A549 (cell line): ENCODE measurements around the gene GTPBP10. TPM values are rescaled to one million over a fixed set of nuclear protein-coding genes. Genes with fewer than 3 reads are reported as not detected.

Experiments used
- ATAC-seq, 2 experiments: fragments of 200-7000 bp in 1 of 2; fragments of >200 bp in 1 of 2; cut with Nextera tagmentation in 1 of 2; cut with Tn5 transposase in 1 of 2; 3 replicates each; pipeline versions ENCODE4 v1.8.0 to v1.9.1; 2018 to 2020; ENCODE audit warnings: mild to moderate bottlenecking in 1 of 2, moderate library complexity in 1 of 2
- CTCF ChIA-PET: fragments of 300-600 bp; sonication (Branson Sonifier 250); formaldehyde crosslinking; extraction: SDS; loops from one replicate; lab custom pipeline; 2021; ENCODE audit warnings: antibody characterized with exemption, inconsistent platforms; lab: Yijun Ruan, JAX
- POLR2A ChIA-PET: fragments of 350-600 bp; formaldehyde crosslinking; extraction: SDS; loops from one replicate; lab custom pipeline; 2021; ENCODE audit warnings: antibody characterized with exemption, inconsistent platforms; lab: Yijun Ruan, JAX
- DNase-seq, 2 experiments: peaks; one replicate each; pipeline versions ENCODE4 v3.0.0 to v3.0.0-alpha.2; 2011 to 2016; ENCODE audit warnings: low read depth in 1 of 2, low spot score in 1 of 2
- FAIRE-seq: peaks from 2 replicates; lab custom pipeline; 2011; peaks lifted over from hg19 to GRCh38; lab: Jason Lieb, UNC
- H3K27ac ChIP-seq, 2 experiments: fragments of >200 bp; sonication (Bioruptor Twin); formaldehyde crosslinking; 3 replicates each; pipeline ENCODE4 v1.5.1; 2016 to 2017
- H3K4me1 ChIP-seq: fragments of >200 bp; sonication (Bioruptor Twin); formaldehyde crosslinking; 3 replicates; pipeline ENCODE4 v1.6.1; 2016
- H3K4me2 ChIP-seq: fragments of >200 bp; sonication (Bioruptor Twin); formaldehyde crosslinking; 3 replicates; pipeline ENCODE4 v1.6.1; 2016
- H3K4me3 ChIP-seq: fragments of >200 bp; sonication (Bioruptor Twin); formaldehyde crosslinking; 3 replicates; pipeline ENCODE4 v1.5.1; 2016
- H3K9me3 ChIP-seq: fragments of >200 bp; sonication (Bioruptor Twin); formaldehyde crosslinking; 3 replicates; pipeline ENCODE4 v1.6.1; 2016
- EHF ChIP-seq: fragments of 250-450 bp; sonication (Bioruptor Pico); IDR thresholded peaks from 2 replicates; pipeline ENCODE4 v1.5.0; 2020; ENCODE audit warnings: mild to moderate bottlenecking
- ELK1 ChIP-seq: fragments of 150-350 bp; IDR thresholded peaks from 2 replicates; pipeline ENCODE4 v1.6.1; 2014; ENCODE audit warnings: low read depth, mild to moderate bottlenecking, low read length
- ESRRA ChIP-seq: fragments of 150-350 bp; IDR thresholded peaks from 2 replicates; pipeline ENCODE4 v1.6.1; 2014; ENCODE audit warnings: mild to moderate bottlenecking, low read length, borderline replicate concordance
- GATA3 ChIP-seq: IDR thresholded peaks from 2 replicates; pipeline ENCODE4 v1.6.1; 2012; ENCODE audit warnings: borderline replicate concordance
- HMGXB4 ChIP-seq: fragments of 250-450 bp; sonication (Bioruptor Pico); IDR thresholded peaks from 2 replicates; pipeline ENCODE4 v1.5.0; 2021; ENCODE audit warnings: mild to moderate bottlenecking, moderate library complexity, borderline replicate concordance
- HOXB5 ChIP-seq: fragments of 250-450 bp; sonication (Bioruptor Pico); IDR thresholded peaks from 2 replicates; pipeline ENCODE4 v1.5.0; 2020; ENCODE audit warnings: mild to moderate bottlenecking, moderate library complexity
- KDM1A ChIP-seq: fragments of 200-600 bp; sonication (generic); IDR thresholded peaks from 2 replicates; pipeline ENCODE4 v1.6.1; 2016; ENCODE audit warnings: low read depth, mild to moderate bottlenecking
- PBX3 ChIP-seq: IDR thresholded peaks from 2 replicates; pipeline ENCODE4 v1.6.1; 2012
- PHF8 ChIP-seq: fragments of 200-600 bp; sonication (generic); IDR thresholded peaks from 2 replicates; pipeline ENCODE4 v1.6.1; 2016; ENCODE audit warnings: low read depth, mild to moderate bottlenecking, antibody characterized with exemption, moderate library complexity, borderline replicate concordance
- POLR2A ChIP-seq: IDR thresholded peaks from 2 replicates; pipeline ENCODE4 v1.6.1; 2012; ENCODE audit warnings: mild to moderate bottlenecking, low read length
- RAD21 ChIP-seq, 2 experiments: fragments of >200 bp in 1 of 2; sonication (Bioruptor Twin) in 1 of 2; formaldehyde crosslinking in 1 of 2; IDR thresholded peaks in 1 of 2; conservative IDR thresholded peaks in 1 of 2; 2 replicates in 1 of 2; 3 replicates in 1 of 2; pipeline ENCODE4 v1.6.1; 2012 to 2018; ENCODE audit warnings: inconsistent platforms in 1 of 2
- RARB ChIP-seq: fragments of 250-450 bp; sonication (Bioruptor Pico); IDR thresholded peaks from 2 replicates; pipeline ENCODE4 v1.8.0; 2021; ENCODE audit warnings: mild to moderate bottlenecking, moderate library complexity
- RFX5 ChIP-seq: fragments of 450-650 bp; IDR thresholded peaks from 2 replicates; pipeline ENCODE4 v1.7.1; 2014; ENCODE audit warnings: antibody characterized with exemption, mild to moderate bottlenecking, moderate library complexity
- SMC3 ChIP-seq: fragments of >200 bp; sonication (Bioruptor Twin); formaldehyde crosslinking; IDR thresholded peaks from 3 replicates; pipeline ENCODE4 v1.6.1; 2018; ENCODE audit warnings: inconsistent platforms
- SREBF2 ChIP-seq: fragments of 450-650 bp; IDR thresholded peaks from 2 replicates; pipeline ENCODE4 v1.6.1; 2014; ENCODE audit warnings: mild to moderate bottlenecking, moderate library complexity
- TFCP2L1 ChIP-seq: fragments of 250-450 bp; sonication (Bioruptor Pico); IDR thresholded peaks from 2 replicates; pipeline ENCODE4 v1.5.0; 2021; ENCODE audit warnings: mild to moderate bottlenecking
- USF2 ChIP-seq: fragments of 450-650 bp; IDR thresholded peaks from 2 replicates; pipeline ENCODE4 v1.6.1; 2014; ENCODE audit warnings: antibody characterized with exemption
- ZC3H11A ChIP-seq: fragments of 450-650 bp; IDR thresholded peaks from 2 replicates; pipeline ENCODE4 v1.6.1; 2014; ENCODE audit warnings: antibody characterized with exemption, mild to moderate bottlenecking
- ZNF302 ChIP-seq: fragments of 250-450 bp; sonication (Bioruptor Pico); IDR thresholded peaks from 2 replicates; pipeline ENCODE4 v1.9.0; 2021; ENCODE audit warnings: inconsistent platforms, mild to moderate bottlenecking, moderate library complexity
- WGBS: methylation state at CpG from one replicate; pipeline ENCODE4 v1.1.6; 2017; ENCODE audit errors: missing lambda C conversion rate; 5-methylcytosine and 5-hydroxymethylcytosine counted together
- polyA plus RNA-seq, 4 experiments: library from polyadenylated mRNA; depleted of rRNA in 3 of 4; stranded (reverse); fragments of >200 nt; fragmentation: RNase III in 1 of 4; extraction: RNeasy Plus Mini Kit Qiagen cat#74134 plus additional on column Dnase treatment in 1 of 4; gene quantifications; 2 replicates in 3 of 4; 3 replicates in 1 of 4; pipeline ENCODE4 v1.2.3, GENCODE V29; 2011 to 2017
- TF ChIP-seq, protein P1 (sequence below): fragments of >200 bp; sonication (Bioruptor Twin); formaldehyde crosslinking; IDR thresholded peaks from 3 replicates; pipeline ENCODE4 v1.6.1; 2016

GTPBP10 gene
- polyA plus RNA-seq, 2 of the 4 experiments (the other 2 are of a cell fraction) = 16.5 to 54.9 TPM

DNA sequence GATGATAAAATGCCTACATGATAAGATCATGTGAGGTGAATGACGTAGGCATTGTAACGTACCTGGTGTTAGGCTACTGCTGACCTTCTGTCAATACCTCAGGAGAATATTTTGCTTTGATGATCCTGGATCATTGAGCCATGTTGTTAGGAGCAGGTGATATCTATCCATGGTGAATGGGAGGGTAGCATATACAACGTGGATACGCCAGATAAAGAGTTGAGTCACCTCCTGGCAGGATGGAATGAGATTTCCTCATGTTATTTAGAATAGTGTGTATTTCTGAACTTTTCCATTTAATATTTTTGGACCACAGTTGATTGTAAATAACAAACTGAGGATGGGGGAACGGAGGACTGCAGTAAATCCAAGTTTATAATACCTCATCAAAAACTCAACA, 45.0 kb downstream of the GTPBP10 start (continued):
- TF ChIP-seq HMGXB4 (CRISPR knock-in tag) = no peak
- TF ChIP-seq USF2 = no peak

GRCh38 chr7:90396420-90396819, 49.9 kb downstream of the GTPBP10 start:
- FAIRE-seq = no peak
- Histone ChIP-seq H3K9me3 (peaks cover 34% of the 10 kb centered on the region; the same call in 2 of the 3 replicates), H3K4me2 (no peak overlapping the region), H3K4me1 (no peaks in the 10 kb centered on the region), H3K4me3 (no peak overlapping the region), H3K27ac (no peak overlapping the region)
- WGBS = 82% methylated on average over 4 of the region's 4 CpGs
- no peak for DNase-seq
- CTCF ChIA-PET = no interaction called here
- POLR2A ChIA-PET = no interaction called here
- no peak for TF ChIP-seq KDM1A
- TF ChIP-seq ESRRA = no peak
- TF ChIP-seq RFX5 = no peak
- no peak for ATAC-seq

- CTCF ChIA-PET = no interaction called here
- POLR2A ChIA-PET = interaction anchor here (1.3 kb wide), 1 partner anchor 56 kb away, joined by 3 read pairs; the partner anchor contains the start of gene GTPBP10
- WGBS = 57% methylated on average over 4 of the region's 4 CpGs
- H3K4me2 ChIP-seq = no peak overlapping the region
- ATAC-seq (no peak), FAIRE-seq (no peak), DNase-seq (no peak)
- H3K27ac ChIP-seq = no peak overlapping the region
- peaks cover 10% of the 10 kb centered on the region; the same call in 2 of the 3 replicates for H3K4me1 ChIP-seq
- peaks cover 22% of the 10 kb centered on the region; the same call in 2 of the 3 replicates for H3K9me3 ChIP-seq
- TF ChIP-seq ZNF302 (CRISPR knock-in tag) (no peak), PBX3 (no peak), GATA3 (no peak), SMC3 (no peak), POLR2A (no peak), EHF (CRISPR knock-in tag) (no peak), RAD21 (conservative IDR thresholded peaks at IDR 0.05 in 1 of 2, IDR thresholded peaks at IDR 0.05 in 1 of 2) (no peak), SREBF2 (no peak), RARB (CRISPR knock-in tag) (no peak), ZC3H11A (no peak), PHF8 (no peak)
- TF ChIP-seq, protein P1, sequence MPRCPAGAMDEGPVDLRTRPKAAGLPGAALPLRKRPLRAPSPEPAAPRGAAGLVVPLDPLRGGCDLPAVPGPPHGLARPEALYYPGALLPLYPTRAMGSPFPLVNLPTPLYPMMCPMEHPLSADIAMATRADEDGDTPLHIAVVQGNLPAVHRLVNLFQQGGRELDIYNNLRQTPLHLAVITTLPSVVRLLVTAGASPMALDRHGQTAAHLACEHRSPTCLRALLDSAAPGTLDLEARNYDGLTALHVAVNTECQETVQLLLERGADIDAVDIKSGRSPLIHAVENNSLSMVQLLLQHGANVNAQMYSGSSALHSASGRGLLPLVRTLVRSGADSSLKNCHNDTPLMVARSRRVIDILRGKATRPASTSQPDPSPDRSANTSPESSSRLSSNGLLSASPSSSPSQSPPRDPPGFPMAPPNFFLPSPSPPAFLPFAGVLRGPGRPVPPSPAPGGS = no peak
- no peak overlapping the region for H3K4me3 ChIP-seq
Measured at GRCh38 chr7:90401989-90402388, 55.5 kb downstream of the GTPBP10 start.

DNA sequence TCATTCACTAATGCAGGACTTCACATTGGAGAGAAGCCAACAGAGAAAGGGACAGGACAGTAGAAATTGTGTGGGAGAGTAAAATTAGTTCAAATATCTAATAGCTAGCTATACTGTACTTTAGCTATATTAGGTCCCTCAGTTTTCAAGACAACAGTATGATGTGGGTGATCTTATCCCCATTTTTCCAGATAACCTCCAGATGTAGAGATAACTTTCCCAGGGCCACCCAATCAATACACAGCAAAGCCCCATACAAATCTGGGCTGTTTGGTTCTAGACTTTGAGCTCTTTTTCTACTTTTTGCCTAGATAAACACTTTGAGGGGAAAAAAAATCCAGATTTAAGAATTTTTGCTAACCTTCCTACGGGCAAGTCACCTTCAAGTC, 56.3 kb downstream of the GTPBP10 start:
- ChIA-PET POLR2A (no interaction called here), CTCF (interaction anchor here (0.7 kb wide), 1 partner anchor 143 kb away, joined by 4 read pairs; no protein-coding TSS in a partner anchor)
- peak in 1 of 2 experiments; percentile 15; a peak in 1 of 6 replicates for ATAC-seq
- WGBS = 10% methylated on average over 1 of the region's 1 CpG
- no peak for FAIRE-seq
- H3K4me2 ChIP-seq = peak overlapping the region; percentile 86
- no peak for DNase-seq
- H3K9me3 ChIP-seq = peaks cover 19% of the 10 kb centered on the region; the same call in 2 of the 3 replicates
- peak overlapping the region; percentile 88 for H3K4me3 ChIP-seq
- H3K4me1 ChIP-seq = peaks cover 10% of the 10 kb centered on the region; the same call in 2 of the 3 replicates
- TF ChIP-seq TFCP2L1 (CRISPR knock-in tag) (no peak), ZNF302 (CRISPR knock-in tag) (no peak), HOXB5 (CRISPR knock-in tag) (no peak), ELK1 (no peak)
- peak overlapping the region; percentile 91 to 92 for H3K27ac ChIP-seq
